22Rv1 (cell line): Measurements from ENCODE around the gene ANKRD63.

ENCODE experiments used
- CTCF ChIP-seq: fragments of 450-650 bp; IDR thresholded peaks from 2 replicates; pipeline ENCODE4 v1.5.1; 2017; ENCODE audit warnings: mild to moderate bottlenecking
- ZFX ChIP-seq: fragments of 450-650 bp; IDR thresholded peaks from 2 replicates; pipeline ENCODE4 v1.6.1; 2017; ENCODE audit warnings: antibody characterized with exemption, borderline replicate concordance

DNA sequence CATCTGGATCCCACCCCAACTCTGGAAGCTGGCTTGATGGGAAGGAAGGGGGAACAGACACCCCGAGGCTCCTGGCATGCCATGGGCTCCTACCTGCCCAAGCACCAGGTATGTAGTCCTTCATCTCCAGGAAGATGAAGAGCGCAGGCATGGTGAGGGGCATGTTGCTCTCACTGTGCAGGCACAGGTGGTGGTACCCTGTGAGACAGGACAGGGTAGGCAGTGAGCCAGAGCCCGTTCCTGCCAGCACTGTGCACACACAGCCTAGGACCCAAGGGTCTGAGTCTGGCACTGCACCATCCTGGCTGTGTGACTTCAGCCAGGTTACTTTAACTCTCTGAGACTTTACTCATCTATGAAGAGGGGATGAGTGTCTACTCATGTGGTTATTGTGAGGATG, 9.4 kb upstream of the ANKRD63 start:
- TF ChIP-seq CTCF (no peak), ZFX (no peak)
